ENCODE data around the gene UGT8.
"Not testable (repeated sequence)": the region's sequence is repeated elsewhere in the genome, so short reads cannot be mapped to it uniquely, and the experiment has no call there.

The UGT8 gene

DNA sequence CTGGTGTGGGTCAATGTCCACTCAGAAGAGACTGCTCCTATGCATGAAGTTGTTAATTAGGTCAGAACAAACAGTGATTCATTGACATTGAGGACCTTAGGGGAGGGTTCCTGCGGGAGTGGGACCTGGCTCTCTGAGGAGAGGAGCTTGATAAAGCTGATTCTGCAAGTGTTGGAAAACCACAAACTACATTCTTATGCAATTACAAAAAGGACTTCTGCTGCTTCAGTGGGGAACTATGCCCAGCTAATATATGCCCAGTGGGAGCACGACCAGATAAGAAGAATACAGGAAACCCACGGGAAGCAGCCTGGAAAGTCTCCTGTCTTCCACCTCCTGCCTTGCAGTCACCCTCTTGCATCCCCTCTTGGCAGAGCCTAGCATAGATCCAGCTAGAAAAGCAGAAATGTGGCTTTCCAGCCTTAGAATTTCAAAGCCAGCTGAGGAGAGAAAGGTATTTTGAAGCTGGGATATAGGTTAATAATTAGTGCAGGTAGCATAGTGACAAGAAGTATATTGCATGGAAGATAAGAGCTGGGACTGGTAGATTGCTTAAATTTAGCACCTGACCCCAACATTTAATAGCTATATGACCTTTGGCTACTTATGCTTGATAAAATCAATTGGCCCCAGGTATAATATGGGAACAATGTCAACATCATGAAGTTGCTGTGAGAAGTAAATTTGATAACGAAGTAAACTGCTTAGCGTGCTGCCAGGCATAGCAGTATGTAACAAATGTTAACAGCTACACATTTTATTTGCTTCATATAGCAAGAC is 34.9 kb upstream of the UGT8 start:
- no peak for TF ChIP-seq CTCF (IDR thresholded peaks at IDR 0.05; ENCODE audit: extremely low read depth, insufficient read depth, missing control alignments)
- in situ Hi-C loops (cut with MboI; ENCODE audit: low pct_unique_long_range_greater_than_20kb, low sequenced_read_pairs, unreplicated experiment): no loop called here

GRCh38 chr4:114577386-114577785 is 21.2 kb upstream of the UGT8 start:
- DNase-seq (ENCODE audit: low spot score): no peak
- no peak for TF ChIP-seq CTCF (IDR thresholded peaks at IDR 0.05; ENCODE audit: extremely low read depth, insufficient read depth, missing control alignments)
- in situ Hi-C loops (cut with MboI; ENCODE audit: low pct_unique_long_range_greater_than_20kb, low sequenced_read_pairs, unreplicated experiment): no loop called here

More for the DNA sequence above, 34.9 kb upstream of the UGT8 start:
- no peak for DNase-seq (ENCODE audit: low spot score)

DNA sequence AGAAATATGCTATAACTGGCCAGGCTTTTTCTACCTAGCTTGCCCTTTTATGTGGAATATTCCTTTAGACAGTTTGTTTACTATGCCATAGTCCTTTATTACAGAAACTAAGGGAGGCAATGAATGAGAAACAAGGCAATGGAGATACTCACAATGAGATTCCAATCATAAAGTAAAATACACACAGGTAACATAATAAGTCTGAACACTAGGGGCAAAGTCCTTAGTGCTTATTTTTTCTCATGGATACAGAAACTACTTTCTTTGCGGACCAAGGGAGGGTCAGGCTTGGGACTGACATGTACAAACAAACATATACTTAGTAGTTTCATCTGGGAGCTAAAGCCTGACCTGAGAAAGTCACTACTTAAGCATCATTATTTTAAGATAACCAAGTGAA is 16.0 kb upstream of the UGT8 start:
- no peak for DNase-seq (ENCODE audit: low spot score)
- in situ Hi-C loops (cut with MboI; ENCODE audit: low pct_unique_long_range_greater_than_20kb, low sequenced_read_pairs, unreplicated experiment): no loop called here
- no peak for TF ChIP-seq CTCF (IDR thresholded peaks at IDR 0.05; ENCODE audit: extremely low read depth, insufficient read depth, missing control alignments)

- TF ChIP-seq CTCF (IDR thresholded peaks at IDR 0.05; ENCODE audit: extremely low read depth, insufficient read depth, missing control alignments): no peak
- no peak for DNase-seq (ENCODE audit: low spot score)
- in situ Hi-C loops (cut with MboI; ENCODE audit: low pct_unique_long_range_greater_than_20kb, low sequenced_read_pairs, unreplicated experiment): no loop called here
Observed at GRCh38 chr4:114588305-114588704, 10.3 kb upstream of the UGT8 start.

- DNase-seq (ENCODE audit: low spot score); in situ Hi-C loops (cut with MboI; ENCODE audit: low pct_unique_long_range_greater_than_20kb, low sequenced_read_pairs, unreplicated experiment): not testable (repeated sequence)
Observed at GRCh38 chr4:114590360-114590759, 8.2 kb upstream of the UGT8 start.

DNA sequence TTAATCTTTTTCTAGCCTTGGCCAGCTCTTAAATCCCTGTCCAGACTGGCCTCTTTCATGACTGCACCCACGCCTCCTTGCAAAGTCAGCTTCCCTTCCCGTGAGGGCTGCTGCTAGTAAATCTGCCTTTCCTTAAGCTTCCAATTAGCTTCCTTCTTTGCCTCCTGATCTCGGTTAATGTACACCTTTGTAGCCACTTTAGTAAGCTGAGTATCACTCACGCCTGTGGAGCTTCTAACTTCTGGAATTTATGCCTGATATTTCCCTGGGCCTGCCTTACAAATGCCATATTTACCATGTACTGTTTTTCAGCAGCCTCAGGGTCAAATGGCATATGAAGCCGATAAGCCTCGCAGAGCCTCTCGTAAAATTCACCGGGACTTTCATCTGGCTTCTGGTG is 5.1 kb upstream of the UGT8 start:
- in situ Hi-C loops (cut with MboI; ENCODE audit: low pct_unique_long_range_greater_than_20kb, low sequenced_read_pairs, unreplicated experiment): no loop called here
- DNase-seq (ENCODE audit: low spot score): no peak
- no peak for TF ChIP-seq CTCF (IDR thresholded peaks at IDR 0.05; ENCODE audit: extremely low read depth, insufficient read depth, missing control alignments)

DNA sequence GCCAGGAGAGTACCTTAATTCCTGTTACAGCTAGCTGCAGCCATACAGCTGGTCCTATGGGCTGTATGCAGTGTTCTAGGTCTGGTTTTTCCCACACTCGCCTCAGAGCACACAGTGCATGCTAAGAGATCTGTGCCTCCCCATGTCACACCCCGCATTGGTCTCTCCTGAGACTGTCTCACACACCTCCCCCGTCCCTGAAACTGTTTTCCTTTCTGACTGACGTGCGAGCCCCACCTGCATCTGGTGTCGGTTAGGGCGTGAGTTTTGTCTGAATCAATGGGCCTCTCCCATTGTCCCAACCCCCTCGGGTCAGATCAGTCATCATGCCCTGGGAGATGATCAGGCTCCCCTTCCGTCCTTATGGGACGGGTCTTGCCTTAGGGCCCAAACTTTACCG is 3.4 kb upstream of the UGT8 start:
- no peak for DNase-seq (ENCODE audit: low spot score)
- in situ Hi-C loops (cut with MboI; ENCODE audit: low pct_unique_long_range_greater_than_20kb, low sequenced_read_pairs, unreplicated experiment): no loop called here
- TF ChIP-seq CTCF (IDR thresholded peaks at IDR 0.05; ENCODE audit: extremely low read depth, insufficient read depth, missing control alignments): no peak

Measured in GM13977 (cell line).